Parathyroid adenoma (tissue), 2 donors: ENCODE results near the gene PLAAT3.
"Not testable (repeated sequence)": the region's sequence is repeated elsewhere in the genome, so short reads cannot be mapped to it uniquely, and the experiment has no call there.

Experiments used
- H2AFZ ChIP-seq: fragments of 300-600 bp; sonication (generic); one replicate; pipeline ENCODE4 v1.7.0; 2017; ENCODE audit warnings: antibody characterized with exemption, mild to moderate bottlenecking
- H3K27ac ChIP-seq: fragments of 300-600 bp; sonication (generic); one replicate; pipeline ENCODE4 v1.7.0; 2017
- H3K27me3 ChIP-seq: fragments of 300-600 bp; sonication (generic); one replicate; pipeline ENCODE4 v1.7.0; 2017; ENCODE audit warnings: low read length; ENCODE audit not compliant: control insufficient read depth, insufficient read depth
- H3K36me3 ChIP-seq: fragments of 300-600 bp; sonication (generic); one replicate; pipeline ENCODE4 v1.7.0; 2017; ENCODE audit warnings: low read length; ENCODE audit not compliant: control insufficient read depth, insufficient read depth
- H3K4me1 ChIP-seq: fragments of 300-600 bp; sonication (generic); one replicate; pipeline ENCODE4 v1.7.0; 2017; ENCODE audit warnings: control low read depth
- H3K4me2 ChIP-seq: fragments of 300-600 bp; sonication (generic); one replicate; pipeline ENCODE4 v1.7.0; 2017; ENCODE audit warnings: low read length
- H3K4me3 ChIP-seq: fragments of 300-600 bp; sonication (generic); one replicate; pipeline ENCODE4 v1.7.0; 2017; ENCODE audit warnings: low read depth, low read length
- H3K79me2 ChIP-seq: fragments of 300-600 bp; sonication (generic); one replicate; pipeline ENCODE4 v1.7.0; 2017; ENCODE audit warnings: control low read depth
- H3K9ac ChIP-seq: fragments of 300-600 bp; sonication (generic); one replicate; pipeline ENCODE4 v1.7.0; 2017; ENCODE audit warnings: mild to moderate bottlenecking
- H3K9me3 ChIP-seq: fragments of 300-600 bp; sonication (generic); one replicate; pipeline ENCODE4 v1.7.0; 2017; ENCODE audit warnings: low read length; ENCODE audit not compliant: control insufficient read depth
- CTCF ChIP-seq: fragments of 300-600 bp; sonication (generic); IDR thresholded peaks from one replicate; pipeline ENCODE4 v1.7.0; 2017; ENCODE audit warnings: antibody characterized with exemption, mild to moderate bottlenecking
- donor health status: primary hyperparathyroidism.

PLAAT3 gene

GRCh38 chr11:63534076-63534475, 80.2 kb downstream of the PLAAT3 start:
- Histone ChIP-seq H3K27me3 (no peaks in the 10 kb centered on the region), H3K4me3 (no peak overlapping the region), H3K4me1 (no peaks in the 10 kb centered on the region), H3K27ac (no peak overlapping the region), H3K36me3 (no peaks in the 10 kb centered on the region), H3K9ac (no peak overlapping the region), H3K9me3 (no peaks in the 10 kb centered on the region), H2AFZ (no peak overlapping the region), H3K4me2 (no peak overlapping the region), H3K79me2 (no peaks in the 10 kb centered on the region)
- TF ChIP-seq CTCF = no peak

GRCh38 chr11:63532799-63533475, 81.3 kb downstream of the PLAAT3 start:
- Histone ChIP-seq H3K4me2 (no peak overlapping the region), H3K36me3 (no peaks in the 10 kb centered on the region), H3K27me3 (no peaks in the 10 kb centered on the region), H3K9me3 (no peaks in the 10 kb centered on the region), H3K79me2 (no peaks in the 10 kb centered on the region), H3K4me1 (no peaks in the 10 kb centered on the region), H3K27ac (no peak overlapping the region), H2AFZ (no peak overlapping the region), H3K9ac (no peak overlapping the region), H3K4me3 (no peak overlapping the region)
- TF ChIP-seq CTCF = no peak

GRCh38 chr11:63532117-63532516, 82.1 kb downstream of the PLAAT3 start:
- Histone ChIP-seq H3K4me1 (no peaks in the 10 kb centered on the region), H2AFZ (no peak overlapping the region), H3K79me2 (no peaks in the 10 kb centered on the region), H3K4me2 (no peak overlapping the region), H3K9me3 (no peaks in the 10 kb centered on the region), H3K4me3 (no peak overlapping the region), H3K36me3 (no peaks in the 10 kb centered on the region), H3K9ac (no peak overlapping the region), H3K27ac (no peak overlapping the region), H3K27me3 (no peaks in the 10 kb centered on the region)
- no peak for TF ChIP-seq CTCF

GRCh38 chr11:63531074-63531792, 83.0 kb downstream of the PLAAT3 start:
- not testable (repeated sequence) for H3K4me2 ChIP-seq, H3K4me1 ChIP-seq, H3K27ac ChIP-seq, H2AFZ ChIP-seq, H3K36me3 ChIP-seq, H3K4me3 ChIP-seq, H3K9ac ChIP-seq, H3K9me3 ChIP-seq, H3K79me2 ChIP-seq, H3K27me3 ChIP-seq

- H3K4me1 ChIP-seq = no peaks in the 10 kb centered on the region
- H3K4me3 ChIP-seq = no peak overlapping the region
- no peaks in the 10 kb centered on the region for H3K27me3 ChIP-seq
- H3K36me3 ChIP-seq = no peaks in the 10 kb centered on the region
- no peaks in the 10 kb centered on the region for H3K79me2 ChIP-seq
- H3K4me2 ChIP-seq = no peak overlapping the region
- no peak for TF ChIP-seq CTCF
- no peak overlapping the region for H2AFZ ChIP-seq
- no peak overlapping the region for H3K9ac ChIP-seq
- H3K9me3 ChIP-seq = no peaks in the 10 kb centered on the region
- H3K27ac ChIP-seq = no peak overlapping the region
These were observed 84.2 kb downstream of the PLAAT3 start for GRCh38 chr11:63530021-63530420.

- not testable (repeated sequence) for H3K36me3 ChIP-seq, H3K27ac ChIP-seq, H3K27me3 ChIP-seq, H3K9me3 ChIP-seq, H3K79me2 ChIP-seq, H3K4me3 ChIP-seq, H2AFZ ChIP-seq, H3K4me2 ChIP-seq, H3K4me1 ChIP-seq, H3K9ac ChIP-seq
These were observed 84.9 kb downstream of the PLAAT3 start for GRCh38 chr11:63529373-63529772.

GRCh38 chr11:63528729-63529278, 85.4 kb downstream of the PLAAT3 start:
- H3K9me3 ChIP-seq, H3K4me1 ChIP-seq, H3K79me2 ChIP-seq, H3K36me3 ChIP-seq, H2AFZ ChIP-seq, H3K9ac ChIP-seq, H3K27ac ChIP-seq, H3K27me3 ChIP-seq, H3K4me2 ChIP-seq, H3K4me3 ChIP-seq: not testable (repeated sequence)
